ENCODE results near the gene ARMC7. TPM values are rescaled to one million over a fixed set of nuclear protein-coding genes. Genes with fewer than 3 reads are reported as not detected.
A peak's percentile ranks its signal among the peaks of the same experiment; 100 is the strongest.

ARMC7 gene
- total and polyA plus RNA-seq, 2 of the 13 experiments (the other 11 are each of a cell fraction or from before 2014, with no cell fraction given) = 3.9 to 4.2 TPM

GRCh38 chr17:75153780-75154194, 44.0 kb downstream of the ARMC7 start (continued):
- TF ChIP-seq ZNF646 (CRISPR knock-in tag; IDR thresholded peaks at IDR 0.05) = no peak
- TF ChIP-seq ZBTB40 (IDR thresholded peaks at IDR 0.05) = no peak
- TF ChIP-seq ZBTB40 (CRISPR knock-in tag; IDR thresholded peaks at IDR 0.05) = peak; percentile 39; the same call in 1 of the 2 replicates
- peak; percentile 93 for TF ChIP-seq MYC (CRISPR knock-in tag; IDR thresholded peaks at IDR 0.05; ENCODE audit: borderline replicate concordance)
- TF ChIP-seq ZNF850 (CRISPR knock-in tag; conservative IDR thresholded peaks at IDR 0.05) = 0 out of 2 replicates have a peak, but pooled peaks have one; percentile 80
- TF ChIP-seq SNAPC5 (CRISPR knock-in tag; IDR thresholded peaks at IDR 0.05; ENCODE audit: borderline replicate concordance) = 0 out of 2 replicates have a peak, but pooled peaks have one; percentile 13
- peak; percentile 58; the same call in 1 of the 2 replicates for TF ChIP-seq AHDC1 (CRISPR knock-in tag; IDR thresholded peaks at IDR 0.05; ENCODE audit: borderline replicate concordance)
